CD14-positive monocyte (primary cell): Measurements from ENCODE around the gene SNAP47. TPM values are rescaled to one million over a fixed set of nuclear protein-coding genes. Genes with fewer than 3 reads are reported as not detected.

Experiments
- DNase-seq, 3 donors: peaks; one replicate each; pipeline ENCODE4 v3.0.0-alpha.2; 2011 to 2022
- H2AFZ ChIP-seq: 2 replicates; pipeline ENCODE4 v1.6.0; 2012; ENCODE audit warnings: mild to moderate bottlenecking, low read depth, low read length, inconsistent platforms; ENCODE audit not compliant: insufficient read depth, poor library complexity, severe bottlenecking
- H3K27ac ChIP-seq, 2 donors: 1 replicate in 1 of 2; 2 replicates in 1 of 2; pipeline ENCODE4 v1.5.1; 2012 to 2013; ENCODE audit warnings: low read length in 2 of 2, control low read depth in 1 of 2, inconsistent platforms in 1 of 2, low read depth in 1 of 2, mild to moderate bottlenecking in 1 of 2
- H3K27me3 ChIP-seq, 2 donors: one replicate each; pipeline versions ENCODE4 v1.6.0 to v1.6.1; 2011 to 2013; ENCODE audit warnings: low read length in 2 of 2; ENCODE audit not compliant: control insufficient read depth in 2 of 2, insufficient read depth in 2 of 2
- H3K36me3 ChIP-seq, 2 donors: replicated peaks in 1 of 2; 1 replicate in 1 of 2; 2 replicates in 1 of 2; pipeline versions ENCODE4 v1.5.1 to v1.6.1; 2012 to 2013; ENCODE audit warnings: low read length in 2 of 2, control low read depth in 1 of 2, inconsistent platforms in 1 of 2, mild to moderate bottlenecking in 1 of 2; ENCODE audit not compliant: insufficient read depth in 2 of 2, control insufficient read depth in 1 of 2
- H3K4me1 ChIP-seq, 2 donors: 1 replicate in 1 of 2; 2 replicates in 1 of 2; pipeline versions ENCODE4 v1.5.1 to v1.6.1; 2012 to 2013; ENCODE audit warnings: low read length in 2 of 2, control low read depth in 1 of 2, inconsistent platforms in 1 of 2, mild to moderate bottlenecking in 1 of 2, moderate library complexity in 1 of 2; ENCODE audit not compliant: insufficient read depth in 2 of 2, control insufficient read depth in 1 of 2
- H3K4me2 ChIP-seq: replicated peaks from 2 replicates; pipeline ENCODE3; 2012; ENCODE audit warnings: low read length, moderate library complexity, mild to moderate bottlenecking; ENCODE audit not compliant: poor library complexity, severe bottlenecking; ENCODE audit errors: extremely low read depth
- H3K4me3 ChIP-seq, 3 experiments: fragments of 200-600 bp in 1 of 3; sonication (generic) in 1 of 3; replicated peaks in 1 of 3; 1 replicate in 2 of 3; 2 replicates in 1 of 3; pipeline ENCODE4 v1.5.1; 2011 to 2013; ENCODE audit warnings: low read length in 3 of 3, mild to moderate bottlenecking in 3 of 3, control low read depth in 2 of 3, low read depth in 2 of 3, inconsistent platforms in 1 of 3, moderate library complexity in 1 of 3
- H3K79me2 ChIP-seq: 2 replicates; pipeline ENCODE4 v1.6.0; 2012; ENCODE audit warnings: mild to moderate bottlenecking, control low read depth, inconsistent platforms, low read length, moderate library complexity; ENCODE audit not compliant: insufficient read depth
- H3K9ac ChIP-seq: 2 replicates; pipeline ENCODE4 v1.6.0; 2017; ENCODE audit warnings: low read length, mild to moderate bottlenecking; ENCODE audit not compliant: insufficient read depth, poor library complexity, severe bottlenecking
- H3K9me3 ChIP-seq, 2 donors: replicated peaks in 1 of 2; 1 replicate in 1 of 2; 2 replicates in 1 of 2; pipeline versions ENCODE4 v1.5.1 to v1.6.1; 2012 to 2013; ENCODE audit warnings: low read length in 2 of 2, control low read depth in 1 of 2; ENCODE audit not compliant: control insufficient read depth in 1 of 2, insufficient read depth in 1 of 2
- H4K20me1 ChIP-seq: 2 replicates; pipeline ENCODE4 v1.6.0; 2012; ENCODE audit warnings: mild to moderate bottlenecking, low read length, control low read depth, moderate library complexity; ENCODE audit not compliant: insufficient read depth
- H3K27ac Mint-ChIP-seq, 7 donors: one replicate each; pipeline ENCODE4 v1.8.0; 2020; ENCODE audit warnings: mild to moderate bottlenecking in 7 of 7, mixed read lengths in 7 of 7, moderate library complexity in 6 of 7, inconsistent platforms in 2 of 7
- H3K27me3 Mint-ChIP-seq, 3 donors: one replicate each; pipeline ENCODE4 v1.8.0; 2021 to 2022; ENCODE audit warnings: low read depth in 3 of 3, mild to moderate bottlenecking in 3 of 3, mixed read lengths in 3 of 3, moderate library complexity in 3 of 3, inconsistent platforms in 1 of 3
- H3K36me3 Mint-ChIP-seq, 2 donors: one replicate each; pipeline ENCODE4 v1.8.0; 2020; ENCODE audit warnings: mixed read lengths in 2 of 2, inconsistent platforms in 1 of 2, mild to moderate bottlenecking in 1 of 2
- H3K4me1 Mint-ChIP-seq: one replicate; pipeline ENCODE4 v1.8.0; 2020; ENCODE audit warnings: mild to moderate bottlenecking, mixed read lengths
- H3K4me3 Mint-ChIP-seq, 2 donors: one replicate each; pipeline ENCODE4 v1.8.0; 2020; ENCODE audit warnings: mild to moderate bottlenecking in 2 of 2, mixed read lengths in 2 of 2, moderate library complexity in 1 of 2
- H3K9me3 Mint-ChIP-seq, 7 donors: one replicate each; pipeline ENCODE4 v1.8.0; 2020 to 2022; ENCODE audit warnings: mixed read lengths in 7 of 7, mild to moderate bottlenecking in 6 of 7, moderate library complexity in 6 of 7, inconsistent platforms in 2 of 7
- CTCF ChIP-seq: fragments of 200-600 bp; IDR thresholded peaks from one replicate; pipeline ENCODE4 v1.8.0; 2022; ENCODE audit warnings: antibody characterized with exemption, mild to moderate bottlenecking
- WGBS: methylation state at CpG from one replicate; pipeline ENCODE4 v1.1.5; 2013; ENCODE audit warnings: missing lambda C conversion rate; ENCODE audit not compliant: insufficient coverage; 5-methylcytosine and 5-hydroxymethylcytosine counted together
- intact Hi-C, 2 donors: fragments of 100-400 bp; cut with micrococcal nuclease; formaldehyde crosslinking; loops; one replicate each; pipeline versions ENCODE4 v1.15.0 to v1.15.1; 2023
- polyA plus RNA-seq, 3 donors: library from polyadenylated mRNA; depleted of rRNA in 1 of 3; unstranded in 2 of 3; stranded (reverse) in 1 of 3; fragments of 300-500 nt in 2 of 3; fragments of >200 nt in 1 of 3; fragmentation: Illumina TruSeq in 2 of 3; gene quantifications; 1 replicate in 2 of 3; 2 replicates in 1 of 3; pipeline ENCODE4 v1.2.3, GENCODE V29; 2012 to 2021

Gene SNAP47
- polyA plus RNA-seq, 3 donors: 15.4 to 25.0 (median 20.5) TPM

DNA sequence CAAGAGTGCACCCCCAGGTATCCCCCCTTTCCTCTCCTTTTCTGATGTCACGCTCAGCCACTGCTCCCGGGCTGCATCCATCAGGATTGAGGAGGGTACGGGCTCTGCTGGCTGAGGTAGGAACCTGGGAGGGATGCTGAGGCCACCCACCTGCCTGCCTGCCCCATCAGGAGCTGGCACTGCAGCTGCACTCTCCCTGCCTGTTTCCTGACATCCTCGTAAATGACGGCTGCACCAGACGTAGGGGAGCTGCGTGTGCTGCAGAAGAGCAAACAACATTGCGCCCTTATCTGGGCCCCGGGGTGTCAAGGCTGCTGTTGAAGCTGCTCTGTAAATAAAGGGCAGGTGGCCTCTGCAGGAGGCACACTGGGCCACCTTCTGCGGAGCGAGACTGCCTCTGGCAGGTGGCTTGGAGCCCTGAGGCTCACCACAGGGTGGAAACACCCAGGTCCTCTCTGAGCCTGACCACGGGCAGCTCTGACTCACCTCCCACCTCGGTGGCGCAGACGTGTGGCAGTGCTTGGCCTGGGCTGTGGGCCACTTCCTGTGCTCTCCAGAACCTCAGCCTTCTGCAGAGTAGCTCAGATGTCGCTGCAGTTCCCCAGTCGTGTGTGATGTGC lies 30.9 kb downstream of the SNAP47 start:
- no peak for DNase-seq
- WGBS: 28% methylated on average over 12 of the region's 17 CpGs
- H3K4me3 ChIP-seq: no peak overlapping the region
- peaks cover 6% of the 10 kb centered on the region for H4K20me1 ChIP-seq
- H3K36me3 ChIP-seq: peaks cover 27 to 63% of the 10 kb centered on the region in 2 donors
- H3K4me1 ChIP-seq: peaks cover 0 to 13% of the 10 kb centered on the region in 2 donors
- H3K9me3 Mint-ChIP-seq: no peaks in the 10 kb centered on the region
- H3K27me3 Mint-ChIP-seq: no peaks in the 10 kb centered on the region
- no peaks in the 10 kb centered on the region for H3K79me2 ChIP-seq
- H3K36me3 Mint-ChIP-seq: peaks cover 50 to 62% of the 10 kb centered on the region in 2 donors
- H3K27ac Mint-ChIP-seq: no peak overlapping the region
- intact Hi-C loops: no loop called here
- no peak overlapping the region for H3K4me3 Mint-ChIP-seq
- H3K27ac ChIP-seq: no peak overlapping the region
- no peaks in the 10 kb centered on the region for H3K27me3 ChIP-seq
- peaks cover 21% of the 10 kb centered on the region for H3K4me1 Mint-ChIP-seq
- TF ChIP-seq CTCF: no peak
- no peaks in the 10 kb centered on the region for H3K9me3 ChIP-seq
- no peak overlapping the region for H3K4me2 ChIP-seq
- no peak overlapping the region for H3K9ac ChIP-seq
- no peak overlapping the region for H2AFZ ChIP-seq

DNA sequence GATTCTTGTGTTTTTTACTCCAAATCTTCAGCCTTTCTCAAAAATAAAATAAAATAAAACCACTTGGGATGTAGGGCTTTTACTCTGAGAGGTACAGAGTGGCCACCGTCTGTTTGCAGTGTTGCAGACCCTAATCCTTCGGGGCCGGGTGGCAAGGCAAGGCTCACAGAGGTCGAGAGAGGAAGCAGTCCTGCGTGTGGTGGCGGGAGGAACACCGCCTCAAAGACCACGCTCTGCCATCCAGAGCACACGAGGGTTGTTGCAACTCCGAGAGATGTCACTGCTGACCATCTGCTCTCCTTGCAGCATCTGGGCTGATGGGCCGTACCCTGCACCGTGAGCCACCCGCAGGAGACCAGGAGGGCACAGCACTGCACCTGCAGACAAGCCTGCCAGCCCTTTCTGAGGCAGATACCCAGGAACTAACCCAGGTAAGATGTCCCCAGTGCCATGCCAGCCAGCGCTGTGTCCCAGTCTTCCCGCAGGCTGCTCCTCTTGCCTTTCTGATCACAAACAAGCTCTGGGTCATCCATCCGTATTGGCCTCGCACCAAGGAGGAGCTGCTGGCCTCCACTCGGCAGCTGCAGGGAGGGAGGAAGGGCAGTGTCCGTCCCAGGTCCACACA lies 31.5 kb downstream of the SNAP47 start:
- H3K36me3 ChIP-seq: peaks cover 21 to 57% of the 10 kb centered on the region in 2 donors
- no peaks in the 10 kb centered on the region for H3K79me2 ChIP-seq
- Mint-ChIP-seq H3K27ac (no peak overlapping the region), H3K36me3 (peaks cover 44 to 56% of the 10 kb centered on the region in 2 donors), H3K27me3 (no peaks in the 10 kb centered on the region), H3K4me1 (peaks cover 21% of the 10 kb centered on the region), H3K9me3 (no peaks in the 10 kb centered on the region), H3K4me3 (no peak overlapping the region)
- no peaks in the 10 kb centered on the region for H3K9me3 ChIP-seq
- peaks cover 0 to 13% of the 10 kb centered on the region in 2 donors for H3K4me1 ChIP-seq
- no peak overlapping the region for H2AFZ ChIP-seq
- no peak for DNase-seq
- WGBS: 32% methylated on average over 15 of the region's 19 CpGs
- TF ChIP-seq CTCF: no peak
- H3K4me3 ChIP-seq: no peak overlapping the region
- no peaks in the 10 kb centered on the region for H3K27me3 ChIP-seq
- intact Hi-C loops: no loop called here
- peaks cover 5% of the 10 kb centered on the region for H4K20me1 ChIP-seq
- H3K27ac ChIP-seq: no peak overlapping the region
- no peak overlapping the region for H3K4me2 ChIP-seq
- no peak overlapping the region for H3K9ac ChIP-seq
